Neuronal stem cell (in vitro differentiated cells): ENCODE measurements around the gene ROBO1.
A peak's percentile ranks its signal among the peaks of the same experiment; 100 is the strongest.

ENCODE experiments used
- DNase-seq: peaks from one replicate; pipeline ENCODE4 v3.0.0-alpha.2; 2013; ENCODE audit warnings: low spot score
- H2AFZ ChIP-seq: one replicate; pipeline ENCODE4 v1.6.1; 2013; ENCODE audit warnings: mild to moderate bottlenecking, low read length, inconsistent platforms
- H2AK5ac ChIP-seq: 2 replicates; pipeline ENCODE4 v1.6.1; 2013; ENCODE audit warnings: low read depth, mild to moderate bottlenecking, inconsistent platforms, low read length, moderate library complexity, mixed read lengths
- H2BK120ac ChIP-seq: 2 replicates; pipeline ENCODE4 v1.6.1; 2013; ENCODE audit warnings: low read depth, mild to moderate bottlenecking, inconsistent platforms, low read length, moderate library complexity, mixed read lengths
- H2BK12ac ChIP-seq: one replicate; pipeline ENCODE4 v1.6.1; 2013; ENCODE audit warnings: low read length, inconsistent platforms
- H2BK15ac ChIP-seq: 2 replicates; pipeline ENCODE4 v1.6.1; 2013; ENCODE audit warnings: mild to moderate bottlenecking, low read length, inconsistent platforms, mixed read lengths
- H2BK5ac ChIP-seq: one replicate; pipeline ENCODE4 v1.6.1; 2013; ENCODE audit warnings: inconsistent platforms, mild to moderate bottlenecking, low read length, moderate library complexity
- H3K14ac ChIP-seq: one replicate; pipeline ENCODE4 v1.6.1; 2013; ENCODE audit warnings: low read length, inconsistent platforms
- H3K18ac ChIP-seq: 2 replicates; pipeline ENCODE4 v1.6.1; 2013; ENCODE audit warnings: low read length, inconsistent platforms
- H3K23ac ChIP-seq: 2 replicates; pipeline ENCODE4 v1.6.1; 2013; ENCODE audit warnings: low read depth, mild to moderate bottlenecking, mixed read lengths, low read length, inconsistent platforms; ENCODE audit not compliant: poor library complexity
- H3K27ac ChIP-seq: replicated peaks from 3 replicates; pipeline ENCODE4 v1.5.1; 2013; ENCODE audit warnings: low read length, inconsistent platforms
- H3K27me3 ChIP-seq, 3 experiments: 2 replicates each; pipeline ENCODE4 v1.6.1; 2013; ENCODE audit warnings: low read length in 3 of 3, mild to moderate bottlenecking in 2 of 3, inconsistent platforms in 1 of 3, low read depth in 1 of 3, mixed read lengths in 1 of 3, moderate library complexity in 1 of 3; ENCODE audit not compliant: control insufficient read depth in 3 of 3, insufficient read depth in 3 of 3
- H3K36me3 ChIP-seq, 2 donors: replicated peaks in 1 of 2; 2 replicates each; pipeline ENCODE4 v1.6.1; 2013; ENCODE audit warnings: low read length in 2 of 2; ENCODE audit not compliant: control insufficient read depth in 2 of 2, insufficient read depth in 2 of 2
- H3K4ac ChIP-seq: 2 replicates; pipeline ENCODE4 v1.6.1; 2013; ENCODE audit warnings: inconsistent platforms, mild to moderate bottlenecking, low read length, moderate library complexity
- H3K4me1 ChIP-seq, 2 donors: 1 replicate in 1 of 2; 2 replicates in 1 of 2; pipeline ENCODE4 v1.6.1; 2013; ENCODE audit warnings: low read length in 2 of 2, low read depth in 1 of 2; ENCODE audit not compliant: control insufficient read depth in 2 of 2, insufficient read depth in 1 of 2
- H3K4me2 ChIP-seq: one replicate; pipeline ENCODE4 v1.6.1; 2013; ENCODE audit warnings: mild to moderate bottlenecking, low read length, inconsistent platforms; ENCODE audit not compliant: insufficient read depth, poor library complexity, severe bottlenecking
- H3K4me3 ChIP-seq, 2 donors: 2 replicates each; pipeline ENCODE4 v1.5.1; 2013; ENCODE audit warnings: low read length in 2 of 2, mild to moderate bottlenecking in 2 of 2, inconsistent platforms in 1 of 2, moderate library complexity in 1 of 2
- H3K79me1 ChIP-seq: one replicate; pipeline ENCODE4 v1.6.1; 2013; ENCODE audit warnings: low read depth, mild to moderate bottlenecking, inconsistent platforms, low read length, moderate library complexity
- H3K9ac ChIP-seq: one replicate; pipeline ENCODE4 v1.6.1; 2013; ENCODE audit warnings: mild to moderate bottlenecking, low read depth, low read length, inconsistent platforms; ENCODE audit not compliant: poor library complexity
- H3K9me3 ChIP-seq, 2 donors: replicated peaks in 1 of 2; 2 replicates each; pipeline versions ENCODE3 to v1.6.1; 2013; ENCODE audit warnings: low read length in 2 of 2, mild to moderate bottlenecking in 2 of 2, inconsistent platforms in 1 of 2, low read depth in 1 of 2, mixed read lengths in 1 of 2, moderate library complexity in 1 of 2; ENCODE audit not compliant: control insufficient read depth in 2 of 2, insufficient read depth in 1 of 2
- H4K8ac ChIP-seq: one replicate; pipeline ENCODE4 v1.6.1; 2013; ENCODE audit warnings: low read depth, mild to moderate bottlenecking, inconsistent platforms, low read length, moderate library complexity
- H4K91ac ChIP-seq: one replicate; pipeline ENCODE4 v1.6.1; 2013; ENCODE audit warnings: low read length, low read depth, mild to moderate bottlenecking, inconsistent platforms; ENCODE audit not compliant: poor library complexity
- WGBS, 2 donors: extraction: QIAGEN DNeasy Blood & Tissue Kit; methylation state at CpG; one replicate each; pipeline ENCODE4 v1.1.7; 2013; ENCODE audit warnings: missing lambda C conversion rate in 2 of 2, mixed read lengths in 1 of 2; ENCODE audit not compliant: insufficient read length in 2 of 2, insufficient replicate concordance in 1 of 2; ENCODE audit errors: extremely low coverage in 2 of 2; 5-methylcytosine and 5-hydroxymethylcytosine counted together

Gene ROBO1

DNA sequence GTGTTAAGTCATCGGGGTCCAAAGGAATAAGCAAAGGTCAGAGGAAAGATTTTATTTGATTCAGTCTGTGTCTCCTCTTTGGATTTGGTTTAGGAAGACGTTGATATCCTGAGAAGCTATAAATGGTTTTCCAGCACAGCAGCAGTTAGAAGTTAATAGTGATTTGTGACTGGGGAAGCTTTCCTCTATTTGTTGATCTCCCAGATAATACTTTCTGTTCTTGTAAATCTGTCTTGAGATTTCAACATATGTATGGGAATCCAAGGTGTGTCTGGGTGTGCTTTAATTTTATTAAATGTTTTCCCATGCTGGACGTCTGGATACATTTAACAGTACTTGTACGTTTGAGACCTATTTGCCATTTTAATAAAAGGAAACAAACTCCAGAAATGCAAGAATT lies 409.5 kb downstream of the ROBO1 start:
- Histone ChIP-seq H2AK5ac (no peak overlapping the region), H3K27me3 (no peaks in the 10 kb centered on the region), H2BK15ac (no peak overlapping the region), H3K27ac (no peak overlapping the region), H2BK5ac (no peak overlapping the region), H3K9me3 (no peaks in the 10 kb centered on the region), H3K14ac (no peak overlapping the region), H2AFZ (no peak overlapping the region), H3K23ac (no peak overlapping the region), H3K79me1 (no peaks in the 10 kb centered on the region), H3K18ac (no peak overlapping the region), H4K8ac (no peak overlapping the region), H2BK12ac (no peak overlapping the region), H2BK120ac (no peak overlapping the region), H3K36me3 (no peaks in the 10 kb centered on the region), H3K4ac (no peak overlapping the region), H3K4me1 (no peaks in the 10 kb centered on the region), H3K4me2 (no peak overlapping the region), H3K9ac (no peak overlapping the region), H4K91ac (no peak overlapping the region), H3K4me3 (no peak overlapping the region)
- no CpG with 5 or more reads among the region's 4 CpGs for WGBS, 2 donors
- no peak for DNase-seq

DNA sequence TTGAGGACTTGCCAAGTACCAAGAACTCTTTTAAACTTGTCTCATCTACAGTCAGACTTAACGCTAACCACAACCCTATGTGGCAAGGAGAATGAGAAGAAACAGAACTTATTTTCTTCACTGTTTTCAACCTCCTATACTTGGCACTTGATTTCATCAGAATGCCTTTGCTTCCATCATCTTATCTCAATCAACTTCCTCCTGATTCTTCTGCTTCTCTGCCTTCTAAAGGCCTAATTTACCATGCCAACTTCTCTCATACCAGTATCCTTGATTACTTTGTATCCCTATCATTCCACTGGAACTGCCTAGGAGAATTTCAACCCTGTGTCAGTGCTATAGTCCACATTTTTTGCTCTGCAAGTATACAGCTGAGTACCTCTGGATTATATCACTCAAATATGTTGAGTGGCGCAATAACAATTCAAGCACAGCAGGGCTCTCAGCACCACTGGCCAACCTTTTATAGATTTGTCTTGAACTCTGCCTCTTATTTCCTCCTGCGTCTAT lies 413.6 kb downstream of the ROBO1 start:
- WGBS, 2 donors: no CpG with 5 or more reads among the region's 3 CpGs
- no peak overlapping the region for H3K27ac ChIP-seq

DNA sequence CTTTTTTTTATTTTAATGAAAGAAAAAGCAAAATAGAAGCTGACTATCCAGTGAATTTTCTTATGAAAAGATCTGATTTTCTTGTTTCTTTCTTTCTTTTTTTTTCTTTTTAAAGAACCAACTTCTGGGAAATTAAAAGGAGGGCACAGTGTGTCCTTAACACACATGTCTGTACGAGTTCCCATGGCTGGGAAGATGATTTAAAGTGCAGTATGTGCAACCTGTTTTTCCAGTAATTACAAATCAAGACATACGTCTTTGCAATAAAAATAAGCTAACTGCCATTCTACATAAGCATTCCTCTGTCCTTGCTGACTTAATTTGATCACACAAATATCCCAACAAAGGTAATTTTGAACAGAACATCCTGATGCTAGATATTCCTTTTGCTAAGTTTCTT lies 416.1 kb downstream of the ROBO1 start:
- Histone ChIP-seq H3K14ac (no peak overlapping the region), H3K4ac (no peak overlapping the region), H3K4me3 (no peak overlapping the region), H3K79me1 (no peaks in the 10 kb centered on the region), H3K23ac (no peak overlapping the region), H3K9ac (no peak overlapping the region), H2BK12ac (no peak overlapping the region), H2BK120ac (no peak overlapping the region), H3K4me1 (no peaks in the 10 kb centered on the region), H2BK15ac (no peak overlapping the region), H4K8ac (no peak overlapping the region), H4K91ac (no peak overlapping the region), H3K27ac (no peak overlapping the region), H3K18ac (no peak overlapping the region), H3K9me3 (no peaks in the 10 kb centered on the region), H2AK5ac (no peak overlapping the region), H3K4me2 (no peak overlapping the region), H3K36me3 (no peaks in the 10 kb centered on the region), H2AFZ (peak overlapping the region; percentile 53), H3K27me3 (no peaks in the 10 kb centered on the region), H2BK5ac (no peak overlapping the region)
- no CpG with 5 or more reads among the region's 2 CpGs for WGBS, 2 donors
- no peak for DNase-seq

More for the DNA sequence above, 413.6 kb downstream of the ROBO1 start:
- Histone ChIP-seq H4K8ac (no peak overlapping the region), H3K18ac (no peak overlapping the region), H3K36me3 (no peaks in the 10 kb centered on the region), H3K79me1 (no peaks in the 10 kb centered on the region), H2BK15ac (no peak overlapping the region), H3K9me3 (no peaks in the 10 kb centered on the region), H3K14ac (no peak overlapping the region), H3K27me3 (no peaks in the 10 kb centered on the region), H3K9ac (no peak overlapping the region), H4K91ac (no peak overlapping the region), H2BK120ac (no peak overlapping the region), H2BK5ac (no peak overlapping the region), H3K4ac (no peak overlapping the region), H2BK12ac (no peak overlapping the region), H3K4me3 (no peak overlapping the region), H3K4me1 (no peaks in the 10 kb centered on the region), H2AK5ac (no peak overlapping the region), H2AFZ (no peak overlapping the region), H3K4me2 (no peak overlapping the region), H3K23ac (no peak overlapping the region)
- DNase-seq: no peak

DNA sequence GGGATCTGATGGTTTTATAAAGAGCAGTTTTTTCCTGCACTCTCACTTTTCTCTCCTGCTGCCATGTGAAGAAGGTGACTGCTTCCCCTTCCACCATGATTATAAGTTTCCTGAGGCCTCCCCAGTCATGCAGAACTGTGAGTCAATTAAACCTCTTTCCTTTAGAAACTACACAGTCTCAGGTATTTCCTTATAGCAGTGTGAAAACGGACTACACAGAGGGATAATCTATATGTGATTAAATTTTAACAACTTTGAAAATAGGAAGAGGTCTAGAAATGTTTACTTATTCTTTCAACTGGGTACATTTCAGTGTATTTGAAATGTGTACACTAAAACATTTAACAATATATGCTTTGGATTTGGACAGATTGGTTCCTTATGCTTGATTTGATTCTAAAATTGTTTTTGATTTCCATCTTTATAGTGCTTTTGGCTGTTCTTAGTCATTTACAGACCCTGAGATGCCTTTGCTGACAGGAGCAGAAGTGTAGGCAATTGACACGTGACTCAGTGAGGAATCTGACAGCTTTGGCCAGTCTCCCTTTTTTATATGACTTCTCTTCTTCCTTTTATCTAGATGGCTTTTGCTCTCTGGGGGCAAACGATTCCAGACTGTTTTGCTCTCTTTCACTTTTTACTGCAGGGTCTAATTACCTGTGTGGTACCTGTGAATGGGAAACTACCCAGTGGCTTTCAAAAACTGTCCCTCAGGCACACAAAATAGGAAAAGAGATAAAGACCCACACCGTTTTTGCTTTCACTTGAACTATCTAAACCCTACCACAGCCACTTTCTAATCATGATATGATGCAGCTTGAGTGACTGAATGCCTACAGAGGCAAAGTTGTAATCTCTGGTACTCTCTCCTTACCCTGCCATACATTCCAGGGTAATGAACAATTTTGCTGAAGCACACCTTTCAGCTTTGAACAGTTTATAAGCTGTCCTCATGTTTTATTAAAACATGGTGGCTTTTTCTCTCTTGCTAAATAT lies 422.6 kb downstream of the ROBO1 start:
- no peaks in the 10 kb centered on the region for H3K79me1 ChIP-seq
- DNase-seq: no peak
- H3K4me1 ChIP-seq: no peaks in the 10 kb centered on the region
- H2BK5ac ChIP-seq: no peak overlapping the region
- no peak overlapping the region for H3K4me2 ChIP-seq
- no peak overlapping the region for H3K9ac ChIP-seq
- H3K4me3 ChIP-seq: no peak overlapping the region
- H2AFZ ChIP-seq: no peak overlapping the region
- no peak overlapping the region for H4K8ac ChIP-seq
- H3K18ac ChIP-seq: no peak overlapping the region
- no peaks in the 10 kb centered on the region for H3K9me3 ChIP-seq
- H2BK120ac ChIP-seq: no peak overlapping the region
- H2AK5ac ChIP-seq: no peak overlapping the region
- H2BK15ac ChIP-seq: no peak overlapping the region
- H4K91ac ChIP-seq: no peak overlapping the region
- H2BK12ac ChIP-seq: no peak overlapping the region
- no peak overlapping the region for H3K27ac ChIP-seq
- H3K4ac ChIP-seq: no peak overlapping the region
- H3K14ac ChIP-seq: no peak overlapping the region
- WGBS, 2 donors: no CpG with 5 or more reads among the region's 4 CpGs
- H3K27me3 ChIP-seq: no peaks in the 10 kb centered on the region
- no peaks in the 10 kb centered on the region for H3K36me3 ChIP-seq
- no peak overlapping the region for H3K23ac ChIP-seq
